KG1 (cell line): Measurements from ENCODE around the gene TMX2.
A peak's percentile ranks its signal among the peaks of the same experiment; 100 is the strongest.
"Not testable (repeated sequence)": the region's sequence is repeated elsewhere in the genome, so short reads cannot be mapped to it uniquely, and the experiment has no call there.

ENCODE experiments used
- DNase-seq: peaks from one replicate; lab custom pipeline; 2025; lab: John Stamatoyannopoulos, UW

The TMX2 gene

GRCh38 chr11:57713835-57714234 lies 1.4 kb downstream of the TMX2 start:
- no peak for DNase-seq

- DNase-seq: not testable (repeated sequence)
These were observed 4.3 kb downstream of the TMX2 start for GRCh38 chr11:57716726-57717125.

- no peak for DNase-seq
These were observed 14.8 kb downstream of the TMX2 start for GRCh38 chr11:57727185-57727584.

- no peak for DNase-seq
These were observed 16.4 kb downstream of the TMX2 start for GRCh38 chr11:57728829-57729228.

- DNase-seq: no peak
These were observed 17.1 kb downstream of the TMX2 start for GRCh38 chr11:57729479-57729878.

GRCh38 chr11:57732661-57733060 lies 20.3 kb downstream of the TMX2 start:
- no peak for DNase-seq

- DNase-seq: no peak
These were observed 23.4 kb downstream of the TMX2 start for GRCh38 chr11:57735619-57736298.

GRCh38 chr11:57741132-57742086 lies 29.0 kb downstream of the TMX2 start, which contains the start of gene SELENOH:
Gene SELENOH (plus strand): TSS chr11:57741491. CDS start chr11:57741596, 105 bp downstream.
- DNase-seq: peak; percentile 99

GRCh38 chr11:57742087-57742452 lies 29.7 kb downstream of the TMX2 start:
- no peak for DNase-seq

GRCh38 chr11:57744357-57744756 lies 32.0 kb downstream of the TMX2 start:
- no peak for DNase-seq

GRCh38 chr11:57745206-57745605 lies 32.8 kb downstream of the TMX2 start:
- DNase-seq: no peak

GRCh38 chr11:57746920-57747319 lies 34.5 kb downstream of the TMX2 start:
- no peak for DNase-seq

GRCh38 chr11:57751176-57751575 lies 38.8 kb downstream of the TMX2 start:
- DNase-seq: no peak

GRCh38 chr11:57751676-57752253 lies 39.4 kb downstream of the TMX2 start, which contains the start of gene BTBD18:
Gene BTBD18 (minus strand): TSS chr11:57751819. CDS start chr11:57751188, 631 bp downstream.
- DNase-seq: no peak

GRCh38 chr11:57752954-57753353 lies 40.6 kb downstream of the TMX2 start:
- no peak for DNase-seq

- no peak for DNase-seq
These were observed 45.8 kb downstream of the TMX2 start for GRCh38 chr11:57758174-57758573.

- no peak for DNase-seq
These were observed 49.2 kb downstream of the TMX2 start, which contains the start of gene CTNND1 for GRCh38 chr11:57761301-57762234. Gene CTNND1 (plus strand): TSS chr11:57761802. CDS start chr11:57791479, 29,677 bp downstream.

- no peak for DNase-seq
These were observed 50.0 kb downstream of the TMX2 start for GRCh38 chr11:57762235-57762861.

GRCh38 chr11:57763568-57763967 lies 51.2 kb downstream of the TMX2 start:
- DNase-seq: no peak

GRCh38 chr11:57764021-57764420 lies 51.6 kb downstream of the TMX2 start:
- DNase-seq: no peak

GRCh38 chr11:57764566-57764965 lies 52.2 kb downstream of the TMX2 start:
- DNase-seq: no peak
